Peyer's patch (tissue), 4 donors: Measurements from ENCODE around the gene SPECC1L.

Experiments
- POLR2A ChIP-seq, 2 donors: fragments of 450-650 bp; IDR thresholded peaks; one replicate each; pipeline ENCODE4 v1.5.1; 2017; ENCODE audit warnings: antibody characterized with exemption in 2 of 2, mild to moderate bottlenecking in 2 of 2, moderate library complexity in 2 of 2
- TF ChIP-seq, protein P1 (sequence below), 6 experiments: fragments of 450-650 bp in 4 of 6; fragments of 200-600 bp in 2 of 6; sonication (generic) in 1 of 6; IDR thresholded peaks; one replicate each; pipeline ENCODE4 v1.5.1; 2017 to 2019; ENCODE audit warnings: antibody characterized with exemption in 6 of 6, mild to moderate bottlenecking in 3 of 6, moderate library complexity in 1 of 6

DNA sequence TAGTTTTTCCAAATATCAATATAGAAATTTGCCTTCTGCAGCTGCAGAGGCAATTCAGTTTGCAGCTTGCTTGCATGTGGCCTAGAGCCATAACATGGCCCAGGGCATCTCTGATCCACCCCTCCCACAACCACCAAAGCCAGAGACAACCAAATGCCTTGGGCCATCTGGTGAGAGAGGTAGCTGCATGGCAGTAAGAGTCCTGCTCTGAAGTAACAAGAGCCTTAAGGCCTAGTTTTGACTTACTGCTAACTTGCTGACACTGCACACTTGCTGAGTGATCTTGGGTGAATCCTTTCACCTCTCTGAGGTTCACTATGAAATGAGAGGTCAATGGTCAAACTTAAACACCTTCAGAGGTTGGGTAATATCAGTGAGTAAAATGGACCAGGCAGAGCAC lies 4.9 kb upstream of the SPECC1L start:
- TF ChIP-seq, protein P1, sequence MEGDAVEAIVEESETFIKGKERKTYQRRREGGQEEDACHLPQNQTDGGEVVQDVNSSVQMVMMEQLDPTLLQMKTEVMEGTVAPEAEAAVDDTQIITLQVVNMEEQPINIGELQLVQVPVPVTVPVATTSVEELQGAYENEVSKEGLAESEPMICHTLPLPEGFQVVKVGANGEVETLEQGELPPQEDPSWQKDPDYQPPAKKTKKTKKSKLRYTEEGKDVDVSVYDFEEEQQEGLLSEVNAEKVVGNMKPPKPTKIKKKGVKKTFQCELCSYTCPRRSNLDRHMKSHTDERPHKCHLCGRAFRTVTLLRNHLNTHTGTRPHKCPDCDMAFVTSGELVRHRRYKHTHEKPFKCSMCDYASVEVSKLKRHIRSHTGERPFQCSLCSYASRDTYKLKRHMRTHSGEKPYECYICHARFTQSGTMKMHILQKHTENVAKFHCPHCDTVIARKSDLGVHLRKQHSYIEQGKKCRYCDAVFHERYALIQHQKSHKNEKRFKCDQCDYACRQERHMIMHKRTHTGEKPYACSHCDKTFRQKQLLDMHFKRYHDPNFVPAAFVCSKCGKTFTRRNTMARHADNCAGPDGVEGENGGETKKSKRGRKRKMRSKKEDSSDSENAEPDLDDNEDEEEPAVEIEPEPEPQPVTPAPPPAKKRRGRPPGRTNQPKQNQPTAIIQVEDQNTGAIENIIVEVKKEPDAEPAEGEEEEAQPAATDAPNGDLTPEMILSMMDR (IDR thresholded peaks at IDR 0.05), result no peak
- no peak for TF ChIP-seq POLR2A (IDR thresholded peaks at IDR 0.05)
